Stomach smooth muscle (tissue), 2 donors: Measurements from ENCODE around the gene ZBTB1.

Source experiments
- H3K27ac ChIP-seq: one replicate; pipeline ENCODE4 v1.7.0; 2013; ENCODE audit warnings: mild to moderate bottlenecking, low read length, inconsistent platforms
- H3K27me3 ChIP-seq, 2 donors: one replicate each; pipeline ENCODE4 v1.7.0; 2013; ENCODE audit warnings: low read length in 2 of 2; ENCODE audit not compliant: insufficient read depth in 2 of 2, control insufficient read depth in 1 of 2
- H3K36me3 ChIP-seq, 2 donors: one replicate each; pipeline ENCODE4 v1.7.0; 2013; ENCODE audit warnings: low read length in 2 of 2; ENCODE audit not compliant: control insufficient read depth in 2 of 2, insufficient read depth in 2 of 2
- H3K4me1 ChIP-seq: one replicate; pipeline ENCODE4 v1.7.0; 2013; ENCODE audit warnings: low read length; ENCODE audit not compliant: control insufficient read depth, insufficient read depth
- H3K4me3 ChIP-seq, 2 donors: one replicate each; pipeline ENCODE4 v1.7.0; 2013; ENCODE audit warnings: low read length in 2 of 2
- H3K9ac ChIP-seq, 2 donors: one replicate each; pipeline ENCODE4 v1.7.0; 2013; ENCODE audit warnings: low read length in 2 of 2, mild to moderate bottlenecking in 1 of 2
- H3K9me3 ChIP-seq, 2 donors: one replicate each; pipeline ENCODE4 v1.7.0; 2013; ENCODE audit warnings: low read length in 2 of 2; ENCODE audit not compliant: control insufficient read depth in 2 of 2
- donor health status: healthy.
- donor health status: Pancreatic carcinoma.

ZBTB1 gene

GRCh38 chr14:64468451-64468850, 36.1 kb upstream of the ZBTB1 start:
- no peak overlapping the region for H3K4me3 ChIP-seq
- no peaks in the 10 kb centered on the region for H3K36me3 ChIP-seq
- H3K27ac ChIP-seq, result no peak overlapping the region
- no peak overlapping the region for H3K9ac ChIP-seq
- H3K4me1 ChIP-seq, result peaks cover 7% of the 10 kb centered on the region
- no peaks in the 10 kb centered on the region for H3K9me3 ChIP-seq
- H3K27me3 ChIP-seq, result no peaks in the 10 kb centered on the region

- H3K27me3 ChIP-seq, result no peaks in the 10 kb centered on the region
- H3K4me3 ChIP-seq, result no peak overlapping the region
- no peak overlapping the region for H3K27ac ChIP-seq
- no peak overlapping the region for H3K9ac ChIP-seq
- no peaks in the 10 kb centered on the region for H3K9me3 ChIP-seq
- no peaks in the 10 kb centered on the region for H3K36me3 ChIP-seq
- H3K4me1 ChIP-seq, result no peaks in the 10 kb centered on the region
Measured at GRCh38 chr14:64474041-64474440, 30.5 kb upstream of the ZBTB1 start.

- no peaks in the 10 kb centered on the region for H3K4me1 ChIP-seq
- H3K36me3 ChIP-seq, result peaks cover 2 to 3% of the 10 kb centered on the region in 2 donors
- H3K4me3 ChIP-seq, result no peak overlapping the region
- no peaks in the 10 kb centered on the region for H3K27me3 ChIP-seq
- H3K9ac ChIP-seq, result no peak overlapping the region
- no peaks in the 10 kb centered on the region for H3K9me3 ChIP-seq
- H3K27ac ChIP-seq, result no peak overlapping the region
Measured at GRCh38 chr14:64474698-64475097, 29.9 kb upstream of the ZBTB1 start.

- no peaks in the 10 kb centered on the region for H3K27me3 ChIP-seq
- no peak overlapping the region for H3K27ac ChIP-seq
- H3K36me3 ChIP-seq, result peaks cover 3 to 5% of the 10 kb centered on the region in 2 donors
- no peak overlapping the region for H3K9ac ChIP-seq
- no peaks in the 10 kb centered on the region for H3K9me3 ChIP-seq
- no peaks in the 10 kb centered on the region for H3K4me1 ChIP-seq
- no peak overlapping the region for H3K4me3 ChIP-seq
Measured at GRCh38 chr14:64475585-64476273, 28.8 kb upstream of the ZBTB1 start.

- Histone ChIP-seq H3K27me3 (no peaks in the 10 kb centered on the region), H3K4me1 (no peaks in the 10 kb centered on the region)
Measured at GRCh38 chr14:64476438-64476837, 28.1 kb upstream of the ZBTB1 start.

GRCh38 chr14:64478634-64479250, 25.8 kb upstream of the ZBTB1 start:
- Histone ChIP-seq H3K27ac (no peak overlapping the region), H3K4me3 (no peak overlapping the region), H3K9me3 (no peaks in the 10 kb centered on the region), H3K27me3 (no peaks in the 10 kb centered on the region), H3K4me1 (no peaks in the 10 kb centered on the region), H3K9ac (no peak overlapping the region), H3K36me3 (peaks cover 3 to 5% of the 10 kb centered on the region in 2 donors)

More at GRCh38 chr14:64476438-64476837, 28.1 kb upstream of the ZBTB1 start:
- H3K27ac ChIP-seq, result no peak overlapping the region
- peaks cover 3 to 5% of the 10 kb centered on the region in 2 donors for H3K36me3 ChIP-seq
- H3K9me3 ChIP-seq, result no peaks in the 10 kb centered on the region
- no peak overlapping the region for H3K9ac ChIP-seq
- H3K4me3 ChIP-seq, result no peak overlapping the region

- H3K27ac ChIP-seq, result no peak overlapping the region
- no peak overlapping the region for H3K9ac ChIP-seq
- H3K27me3 ChIP-seq, result no peaks in the 10 kb centered on the region
- H3K4me3 ChIP-seq, result no peak overlapping the region
- H3K4me1 ChIP-seq, result no peaks in the 10 kb centered on the region
- peaks cover 21 to 24% of the 10 kb centered on the region in 2 donors for H3K36me3 ChIP-seq
- no peaks in the 10 kb centered on the region for H3K9me3 ChIP-seq
Measured at GRCh38 chr14:64488590-64489099, 15.9 kb upstream of the ZBTB1 start.

- no peaks in the 10 kb centered on the region for H3K27me3 ChIP-seq
- H3K36me3 ChIP-seq, result peaks cover 17 to 27% of the 10 kb centered on the region in 2 donors
- H3K4me1 ChIP-seq, result no peaks in the 10 kb centered on the region
- H3K4me3 ChIP-seq, result no peak overlapping the region
- no peak overlapping the region for H3K27ac ChIP-seq
- no peaks in the 10 kb centered on the region for H3K9me3 ChIP-seq
- no peak overlapping the region for H3K9ac ChIP-seq
Measured at GRCh38 chr14:64491637-64492036, 12.9 kb upstream of the ZBTB1 start.

- Histone ChIP-seq H3K9ac (no peak overlapping the region), H3K4me3 (no peak overlapping the region), H3K9me3 (no peaks in the 10 kb centered on the region), H3K36me3 (peaks cover 5 to 11% of the 10 kb centered on the region in 2 donors), H3K27me3 (no peaks in the 10 kb centered on the region), H3K4me1 (no peaks in the 10 kb centered on the region), H3K27ac (no peak overlapping the region)
Measured at GRCh38 chr14:64493455-64493854, 11.1 kb upstream of the ZBTB1 start.

- H3K36me3 ChIP-seq, result peaks cover 4 to 11% of the 10 kb centered on the region in 2 donors
- no peaks in the 10 kb centered on the region for H3K27me3 ChIP-seq
Measured at GRCh38 chr14:64495252-64495651, 9.3 kb upstream of the ZBTB1 start.

GRCh38 chr14:64496764-64497163, 7.8 kb upstream of the ZBTB1 start:
- Histone ChIP-seq H3K4me1 (peaks cover 6% of the 10 kb centered on the region), H3K36me3 (peaks cover 0 to 4% of the 10 kb centered on the region in 2 donors), H3K4me3 (no peak overlapping the region), H3K27me3 (no peaks in the 10 kb centered on the region), H3K9ac (no peak overlapping the region), H3K9me3 (no peaks in the 10 kb centered on the region), H3K27ac (no peak overlapping the region)

More at GRCh38 chr14:64495252-64495651, 9.3 kb upstream of the ZBTB1 start:
- H3K27ac ChIP-seq, result no peak overlapping the region
- H3K4me3 ChIP-seq, result no peak overlapping the region
- H3K9me3 ChIP-seq, result no peaks in the 10 kb centered on the region
- H3K4me1 ChIP-seq, result no peaks in the 10 kb centered on the region
- H3K9ac ChIP-seq, result no peak overlapping the region
